Esophagus (tissue), 2 donors: Measurements from ENCODE around the gene LRMDA. TPM values are rescaled to one million over a fixed set of nuclear protein-coding genes. Genes with fewer than 3 reads are reported as not detected.

ENCODE experiments used
- H3K27ac ChIP-seq, 2 donors: one replicate each; pipeline ENCODE4 v1.5.1; 2013; ENCODE audit warnings: low read depth in 2 of 2, mild to moderate bottlenecking in 2 of 2, inconsistent platforms in 1 of 2, low read length in 1 of 2, moderate library complexity in 1 of 2
- H3K27me3 ChIP-seq, 2 donors: one replicate each; pipeline ENCODE4 v1.6.1; 2013; ENCODE audit warnings: low read length in 2 of 2, control low read depth in 1 of 2, mild to moderate bottlenecking in 1 of 2; ENCODE audit not compliant: insufficient read depth in 2 of 2, control insufficient read depth in 1 of 2
- H3K36me3 ChIP-seq, 2 donors: one replicate each; pipeline ENCODE4 v1.6.1; 2013; ENCODE audit warnings: low read length in 1 of 2; ENCODE audit not compliant: control insufficient read depth in 2 of 2, insufficient read depth in 2 of 2
- H3K4me1 ChIP-seq, 2 donors: one replicate each; pipeline ENCODE4 v1.6.1; 2013; ENCODE audit warnings: low read length in 1 of 2; ENCODE audit not compliant: control insufficient read depth in 2 of 2, insufficient read depth in 2 of 2
- H3K4me3 ChIP-seq, 2 donors: one replicate each; pipeline ENCODE4 v1.5.1; 2013; ENCODE audit warnings: low read length in 2 of 2, mild to moderate bottlenecking in 2 of 2, low read depth in 1 of 2, moderate library complexity in 1 of 2
- H3K9me3 ChIP-seq, 2 donors: one replicate each; pipeline ENCODE4 v1.6.1; 2013; ENCODE audit warnings: mild to moderate bottlenecking in 2 of 2, low read depth in 1 of 2, low read length in 1 of 2, moderate library complexity in 1 of 2; ENCODE audit not compliant: control insufficient read depth in 2 of 2, insufficient read depth in 1 of 2
- WGBS, 2 donors: extraction: QIAGEN DNeasy Blood & Tissue Kit; methylation state at CpG; one replicate each; pipeline ENCODE4 v1.1.7; 2013; 5-methylcytosine and 5-hydroxymethylcytosine counted together
- polyA plus RNA-seq, 2 donors: library from polyadenylated mRNA; stranded (reverse); fragments of 200-250 nt; gene quantifications; one replicate each; pipeline ENCODE4 v1.2.3, GENCODE V29; 2013
- donor health status: healthy with polysubstance abuse.
- donor health status: Bipolar disorder and iron deficiency.

LRMDA gene
- polyA plus RNA-seq, 2 donors, result 1.8 to 4.0 TPM

GRCh38 chr10:76301950-76302349 is 870.5 kb downstream of the LRMDA start:
- Histone ChIP-seq H3K4me1 (no peaks in the 10 kb centered on the region), H3K27ac (no peak overlapping the region), H3K4me3 (no peak overlapping the region), H3K36me3 (no peaks in the 10 kb centered on the region), H3K9me3 (no peaks in the 10 kb centered on the region), H3K27me3 (no peaks in the 10 kb centered on the region)
- WGBS, 2 donors, result 51 to 56% methylated on average over 3 of the region's 3 CpGs

- no peak overlapping the region for H3K4me3 ChIP-seq
- H3K4me1 ChIP-seq, result no peaks in the 10 kb centered on the region
- no peak overlapping the region for H3K27ac ChIP-seq
- H3K27me3 ChIP-seq, result no peaks in the 10 kb centered on the region
- H3K9me3 ChIP-seq, result no peaks in the 10 kb centered on the region
- H3K36me3 ChIP-seq, result no peaks in the 10 kb centered on the region
- 80 to 89% methylated on average over 1 of the region's 1 CpG for WGBS, 2 donors
These were observed 871.1 kb downstream of the LRMDA start for GRCh38 chr10:76302481-76302880.

GRCh38 chr10:76302961-76303630 is 871.7 kb downstream of the LRMDA start:
- no peaks in the 10 kb centered on the region for H3K36me3 ChIP-seq
- H3K27me3 ChIP-seq, result no peaks in the 10 kb centered on the region
- no peak overlapping the region for H3K4me3 ChIP-seq
- no peak overlapping the region for H3K27ac ChIP-seq
- H3K9me3 ChIP-seq, result no peaks in the 10 kb centered on the region
- H3K4me1 ChIP-seq, result no peaks in the 10 kb centered on the region
- 66 to 67% methylated on average over 8 of the region's 8 CpGs for WGBS, 2 donors

GRCh38 chr10:76303682-76304316 is 872.4 kb downstream of the LRMDA start:
- no peak overlapping the region for H3K27ac ChIP-seq
- no peak overlapping the region for H3K4me3 ChIP-seq
- no peaks in the 10 kb centered on the region for H3K9me3 ChIP-seq
- no peaks in the 10 kb centered on the region for H3K36me3 ChIP-seq
- no peaks in the 10 kb centered on the region for H3K4me1 ChIP-seq
- 31% methylated on average over 8 of the region's 8 CpGs for WGBS, 2 donors
- H3K27me3 ChIP-seq, result no peaks in the 10 kb centered on the region

GRCh38 chr10:76305930-76306615 is 874.6 kb downstream of the LRMDA start:
- Histone ChIP-seq H3K9me3 (no peaks in the 10 kb centered on the region), H3K4me1 (no peaks in the 10 kb centered on the region)
- 20 to 41% methylated on average over 1 of the region's 1 CpG for WGBS, 2 donors

GRCh38 chr10:76306856-76307255 is 875.4 kb downstream of the LRMDA start:
- Histone ChIP-seq H3K27ac (no peak overlapping the region), H3K9me3 (no peaks in the 10 kb centered on the region), H3K4me3 (no peak overlapping the region), H3K4me1 (no peaks in the 10 kb centered on the region), H3K36me3 (no peaks in the 10 kb centered on the region), H3K27me3 (no peaks in the 10 kb centered on the region)

More at GRCh38 chr10:76305930-76306615, 874.6 kb downstream of the LRMDA start:
- H3K27ac ChIP-seq, result no peak overlapping the region
- no peaks in the 10 kb centered on the region for H3K27me3 ChIP-seq
- no peaks in the 10 kb centered on the region for H3K36me3 ChIP-seq
- no peak overlapping the region for H3K4me3 ChIP-seq

- Histone ChIP-seq H3K27ac (no peak overlapping the region), H3K36me3 (no peaks in the 10 kb centered on the region), H3K4me1 (no peaks in the 10 kb centered on the region), H3K27me3 (no peaks in the 10 kb centered on the region), H3K4me3 (no peak overlapping the region), H3K9me3 (no peaks in the 10 kb centered on the region)
- WGBS, 2 donors, result 67 to 72% methylated on average over 7 of the region's 7 CpGs
These were observed 877.6 kb downstream of the LRMDA start for GRCh38 chr10:76309070-76309469.

- Histone ChIP-seq H3K4me3 (no peak overlapping the region), H3K9me3 (no peaks in the 10 kb centered on the region), H3K27me3 (no peaks in the 10 kb centered on the region), H3K4me1 (no peaks in the 10 kb centered on the region), H3K27ac (no peak overlapping the region), H3K36me3 (no peaks in the 10 kb centered on the region)
- 80 to 81% methylated on average over 7 of the region's 7 CpGs for WGBS, 2 donors
These were observed 878.5 kb downstream of the LRMDA start for GRCh38 chr10:76309741-76310587.

GRCh38 chr10:76310588-76311080 is 879.2 kb downstream of the LRMDA start:
- no peaks in the 10 kb centered on the region for H3K36me3 ChIP-seq
- no peak overlapping the region for H3K27ac ChIP-seq
- H3K4me3 ChIP-seq, result no peak overlapping the region
- H3K4me1 ChIP-seq, result no peaks in the 10 kb centered on the region
- WGBS, 2 donors, result 52 to 68% methylated on average over 1 of the region's 1 CpG
- H3K27me3 ChIP-seq, result no peaks in the 10 kb centered on the region
- no peaks in the 10 kb centered on the region for H3K9me3 ChIP-seq
